AG09319 (cell line): ENCODE data around the gene CARD9.

ENCODE experiments used
- DNase-seq: peaks from one replicate; pipeline ENCODE4 v3.0.0-alpha.2; 2010; ENCODE audit warnings: low read depth; ENCODE audit errors: extremely low read depth
- CTCF ChIP-seq: IDR thresholded peaks from 2 replicates; pipeline ENCODE4 v1.5.1; 2011; ENCODE audit warnings: low read depth, mild to moderate bottlenecking, inconsistent platforms, low read length, moderate library complexity

CARD9 gene

GRCh38 chr9:136399176-136400037, 25.9 kb upstream of the CARD9 start:
- no peak for DNase-seq
- no peak for TF ChIP-seq CTCF

DNA sequence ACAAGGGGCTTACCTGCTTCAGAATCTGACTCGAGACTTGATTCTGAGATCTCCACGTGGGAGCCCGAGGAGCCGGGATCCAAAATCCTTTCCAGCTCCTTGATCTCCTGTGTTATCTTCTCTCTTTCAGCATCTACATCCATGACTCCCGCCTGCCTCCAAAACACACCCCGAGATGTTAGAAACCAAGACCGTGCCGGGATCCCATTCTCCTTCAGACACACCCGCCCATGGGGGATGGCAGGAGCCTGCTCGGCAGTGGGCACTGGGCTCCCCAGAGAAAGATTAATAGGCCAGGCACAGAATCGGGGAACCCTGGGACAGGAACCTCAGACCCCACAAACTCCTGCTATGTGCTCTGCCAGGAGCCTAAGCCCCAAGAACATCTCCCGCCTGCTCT, 24.8 kb upstream of the CARD9 start:
- DNase-seq = no peak
- TF ChIP-seq CTCF = no peak

DNA sequence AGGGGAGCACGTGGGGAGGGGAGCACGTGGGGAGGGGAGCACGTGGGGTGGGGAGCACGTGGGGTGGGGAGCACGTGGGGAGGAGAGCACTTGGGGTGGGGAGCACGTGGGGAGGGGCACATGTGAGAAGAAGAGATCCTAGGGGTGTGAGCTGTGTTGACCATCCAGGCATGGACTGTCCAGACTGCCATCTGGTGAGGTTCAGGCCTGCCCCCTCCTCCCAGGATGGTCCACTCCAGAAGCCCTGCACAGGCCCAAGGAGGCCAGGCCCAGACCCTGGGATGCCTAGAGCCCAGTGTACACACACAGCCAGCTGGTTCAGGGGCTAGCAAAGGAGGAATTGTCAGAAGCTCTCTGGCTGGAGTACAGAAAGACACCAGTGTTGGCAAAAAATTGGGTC, 24.2 kb upstream of the CARD9 start:
- no peak for DNase-seq
- no peak for TF ChIP-seq CTCF

DNA sequence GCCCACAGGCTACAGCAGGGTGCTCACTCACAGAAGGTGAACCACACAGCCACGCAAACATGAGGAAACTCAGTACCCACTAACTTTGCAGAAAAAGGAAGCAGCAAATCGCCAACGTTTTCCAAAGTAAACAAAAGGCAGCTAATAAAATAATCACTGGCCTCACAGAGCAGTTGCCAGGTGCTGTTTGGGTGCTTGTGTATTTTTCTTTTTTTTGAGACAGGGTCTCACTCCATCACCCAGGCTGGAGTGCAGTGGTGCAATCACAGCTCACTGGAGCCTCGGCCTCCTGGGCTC, 22.7 kb upstream of the CARD9 start:
- no peak for DNase-seq
- TF ChIP-seq CTCF = no peak

- no peak for DNase-seq
- no peak for TF ChIP-seq CTCF
These were observed 22.1 kb upstream of the CARD9 start for GRCh38 chr9:136395345-136396218.

DNA sequence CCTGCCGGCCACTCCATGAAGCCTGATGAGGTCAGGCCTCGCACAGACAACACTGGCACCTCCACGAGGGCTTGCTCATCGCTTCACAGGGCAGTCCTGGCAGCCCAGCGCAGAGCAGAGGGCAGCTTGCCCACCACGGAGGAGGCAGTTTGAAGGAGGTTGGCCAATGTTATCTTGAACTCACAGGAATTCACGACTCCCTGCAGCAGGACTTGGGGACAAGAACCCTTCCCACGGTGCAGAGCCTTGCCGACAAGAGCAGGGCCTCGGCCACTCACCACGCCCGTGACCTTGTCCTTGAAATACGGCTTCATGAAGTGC, 21.5 kb upstream of the CARD9 start:
- no peak for TF ChIP-seq CTCF
- no peak for DNase-seq

- no peak for TF ChIP-seq CTCF
- no peak for DNase-seq
These were observed 21.0 kb upstream of the CARD9 start for GRCh38 chr9:136394312-136395019.
